Stimulated activated CD8-positive, alpha-beta memory T cell treated with anti-CD3 and anti-CD28 coated beads, Interleukin-7, amount 100 ng/mL, for 4 hours (primary cell): ENCODE data around the gene SUN2.
A peak's percentile ranks its signal among the peaks of the same experiment; 100 is the strongest.

ENCODE experiments used
- DNase-seq, 2 donors: peaks; one replicate each; pipeline ENCODE4 v3.0.0-alpha.2; 2020; ENCODE audit warnings: low read depth in 2 of 2

The SUN2 gene

DNA sequence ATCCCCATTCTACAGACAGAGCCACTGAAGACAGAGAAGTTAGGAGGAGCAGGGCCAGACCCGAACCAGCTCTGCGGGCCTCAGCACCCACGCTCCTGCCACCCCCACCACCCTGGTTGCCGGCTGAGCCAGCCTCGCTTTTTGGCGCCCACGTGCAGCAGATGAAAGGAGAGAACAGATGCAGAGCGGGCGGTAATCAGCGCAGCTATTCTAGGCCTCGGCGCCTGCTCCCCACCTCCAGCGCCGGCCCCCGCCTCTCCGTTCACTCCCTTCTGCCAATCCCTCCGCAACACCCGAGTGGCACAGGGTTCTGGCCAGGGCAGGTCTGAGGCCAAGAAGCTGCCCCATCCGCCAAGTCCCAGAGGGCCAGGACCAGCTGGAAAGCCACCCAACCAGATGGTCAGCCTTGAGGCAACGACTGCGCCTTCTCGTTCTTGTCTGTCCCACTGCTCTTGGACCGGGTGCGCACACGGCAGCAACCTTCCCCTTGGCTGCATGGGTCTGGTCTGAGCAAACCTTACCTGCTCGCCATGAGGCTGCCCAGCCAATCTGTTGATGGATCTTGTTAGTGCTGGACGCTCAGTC is 21.4 kb upstream of the SUN2 start:
- DNase-seq, result no peak

- no peak for DNase-seq
Measured at GRCh38 chr22:38776086-38776485, 20.3 kb upstream of the SUN2 start.

DNA sequence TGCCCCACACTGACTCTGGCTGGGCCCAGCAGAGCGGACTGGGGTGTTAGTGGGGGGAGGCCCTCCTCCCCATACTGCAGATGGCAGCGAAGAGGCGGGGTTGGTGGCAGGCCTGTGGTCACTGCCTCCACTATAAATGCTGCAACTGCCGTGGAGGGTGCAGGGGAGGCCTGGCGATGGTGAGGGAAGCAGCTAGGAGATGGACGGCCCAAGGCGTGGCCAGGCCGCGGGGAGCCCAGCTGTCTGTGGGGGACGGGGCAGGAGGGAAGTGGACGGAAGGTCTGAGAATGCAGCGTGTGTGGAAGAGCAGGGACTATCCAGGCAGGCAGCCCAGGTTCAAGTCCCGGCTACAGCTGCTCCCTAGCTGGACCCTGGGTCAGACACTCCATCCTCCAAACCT is 19.9 kb upstream of the SUN2 start:
- DNase-seq, result no peak

DNA sequence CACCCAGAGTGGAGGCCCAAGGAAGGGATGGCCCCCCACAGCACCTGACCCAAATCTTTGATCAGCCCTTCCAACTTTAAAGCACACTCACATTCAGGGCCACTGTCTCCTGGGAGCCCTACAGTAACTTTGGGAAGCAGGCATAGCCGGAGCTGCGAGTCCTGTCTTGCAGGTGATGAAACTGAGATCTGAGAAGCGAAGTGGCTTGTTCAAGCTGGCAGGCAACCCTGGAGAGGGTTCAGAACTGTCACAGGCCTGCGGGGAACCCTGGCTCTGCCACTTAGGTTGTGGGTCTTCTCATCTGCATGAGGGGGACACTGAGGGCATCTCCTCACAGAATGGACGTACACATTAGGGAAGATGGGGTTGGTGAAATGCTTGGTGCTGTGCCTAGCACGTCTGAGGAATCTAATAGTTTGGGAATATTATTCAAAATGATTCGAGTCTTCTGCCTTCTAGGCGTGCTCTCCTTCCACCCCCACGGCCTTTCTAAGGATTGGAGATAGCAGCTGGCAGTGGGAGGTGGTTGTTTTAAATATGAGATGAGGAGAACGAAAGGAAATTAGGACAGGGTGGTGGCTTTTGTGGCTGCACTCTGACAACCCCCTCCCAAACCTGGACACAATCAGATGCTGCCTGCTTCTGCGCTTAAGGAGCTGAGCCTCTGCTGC is 18.8 kb upstream of the SUN2 start:
- DNase-seq, result no peak

DNA sequence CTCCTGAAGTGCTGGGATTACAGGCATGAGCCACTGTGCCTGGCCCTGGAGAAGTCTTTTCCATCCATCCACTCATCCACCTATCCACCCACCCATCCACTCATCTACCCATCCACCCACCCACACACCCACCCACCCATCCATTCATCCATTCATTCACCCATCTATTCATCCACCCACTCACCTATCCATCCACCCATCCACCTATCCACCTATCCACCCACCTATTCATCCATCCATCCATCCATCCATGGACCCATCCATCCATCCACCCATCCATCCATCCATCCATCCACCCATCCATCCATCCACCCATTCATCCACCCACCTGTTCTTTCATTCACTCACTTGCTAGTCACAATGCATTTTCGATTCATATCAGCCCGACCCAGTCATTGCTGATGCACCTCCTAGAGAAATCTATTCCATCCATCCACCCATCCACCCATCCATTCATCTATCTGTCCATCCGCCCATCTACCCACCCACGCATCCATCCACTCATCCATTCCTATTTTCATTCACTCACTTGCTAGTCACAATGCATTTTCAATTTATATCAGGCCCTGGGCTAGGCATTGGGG is 17.7 kb upstream of the SUN2 start:
- DNase-seq, result no peak

DNA sequence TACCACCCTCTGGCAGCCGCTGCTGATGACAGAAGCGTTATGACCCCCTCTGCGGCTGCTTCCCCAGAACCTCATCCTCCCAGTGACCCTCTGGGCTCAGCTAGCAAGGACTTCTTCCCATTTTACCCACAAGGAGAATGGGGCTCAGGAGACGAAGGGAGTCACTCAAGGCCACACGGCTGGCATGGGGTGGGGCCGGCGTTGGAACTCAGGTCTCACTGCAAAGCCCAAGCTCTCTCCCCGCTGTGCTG is 16.8 kb upstream of the SUN2 start:
- DNase-seq, result no peak

GRCh38 chr22:38770257-38770949 is 14.6 kb upstream of the SUN2 start:
- DNase-seq, result no peak

GRCh38 chr22:38768036-38768435 is 12.2 kb upstream of the SUN2 start:
- no peak for DNase-seq

DNA sequence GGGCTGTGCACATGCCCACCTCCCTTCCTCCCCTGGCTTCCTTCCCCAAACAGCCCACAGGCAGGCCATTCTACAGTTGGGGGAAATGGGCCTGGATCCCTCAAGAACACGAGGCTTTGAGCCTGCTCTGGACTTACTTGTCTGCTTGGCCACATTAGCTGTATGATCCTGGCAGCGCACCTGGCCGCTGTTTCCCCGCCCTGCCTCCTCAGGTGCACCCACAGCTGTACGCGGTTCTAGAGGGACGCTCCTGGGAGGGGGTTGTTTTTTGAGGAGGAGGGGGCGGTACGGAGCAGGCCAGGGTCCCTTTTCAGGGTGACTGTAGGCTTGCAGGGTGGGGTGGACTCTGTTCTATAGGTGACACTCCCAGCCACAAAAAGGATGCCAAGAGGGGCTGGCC is 11.5 kb upstream of the SUN2 start:
- no peak for DNase-seq

- no peak for DNase-seq
Measured at GRCh38 chr22:38766076-38766777, 10.4 kb upstream of the SUN2 start.

- no peak for DNase-seq
Measured at GRCh38 chr22:38762551-38762983, 6.8 kb upstream of the SUN2 start.

GRCh38 chr22:38761202-38762162 is 5.7 kb upstream of the SUN2 start:
- no peak for DNase-seq

GRCh38 chr22:38760477-38761201 is 4.8 kb upstream of the SUN2 start:
- DNase-seq, result no peak

DNA sequence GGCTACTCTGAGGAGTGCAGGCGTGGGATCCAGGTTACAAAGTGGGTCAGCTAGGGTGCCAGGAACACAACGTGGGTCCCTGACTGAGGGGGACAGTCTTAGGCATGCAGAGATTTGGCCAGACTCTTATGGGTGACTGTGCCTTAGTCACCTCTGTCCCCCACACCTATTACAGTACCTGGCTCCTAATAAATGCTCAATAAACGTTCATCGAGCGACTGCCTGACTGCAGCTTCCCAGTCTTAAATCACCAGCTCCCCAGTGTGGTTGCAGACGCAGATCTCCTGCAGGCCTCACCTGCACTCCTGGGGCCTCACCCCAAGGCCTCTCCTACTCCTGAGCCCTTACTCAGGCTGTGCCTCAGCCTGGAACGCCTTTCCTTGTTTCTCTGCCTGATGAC is 3.2 kb upstream of the SUN2 start:
- no peak for DNase-seq

DNA sequence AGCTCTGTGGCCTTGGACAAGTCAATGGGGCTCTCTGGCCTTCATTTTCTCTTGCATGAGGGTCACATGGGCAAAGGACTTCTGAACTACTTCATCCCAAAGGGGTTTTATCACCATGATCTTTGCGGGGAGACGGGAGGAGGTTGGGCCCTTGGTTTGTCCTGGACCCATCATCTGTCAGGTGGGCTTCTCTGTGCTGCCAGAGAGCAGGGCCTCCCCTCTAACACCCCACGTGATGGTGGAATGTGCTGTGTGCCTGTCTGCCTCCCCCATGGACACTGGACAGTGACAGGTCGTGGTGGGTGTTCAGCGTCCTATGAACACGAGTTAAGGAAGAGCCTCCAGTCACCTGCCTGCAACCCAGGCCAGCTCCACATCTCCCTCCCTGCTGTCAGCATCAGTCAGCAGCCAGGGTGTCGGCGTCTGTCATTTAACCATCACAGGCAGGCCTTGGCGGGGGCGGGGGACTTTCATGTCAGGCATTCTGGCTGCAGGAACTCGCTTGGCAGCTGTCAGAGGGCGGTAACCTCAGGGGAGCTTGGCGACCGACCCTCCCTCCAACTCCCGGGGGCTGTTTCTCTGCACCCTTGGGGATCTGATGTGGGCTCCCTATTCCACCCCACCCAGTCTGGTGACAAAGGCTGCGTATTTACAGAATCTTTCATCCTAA is 2.6 kb upstream of the SUN2 start:
- DNase-seq, result peak; percentile 63 to 68

- no peak for DNase-seq
Measured at GRCh38 chr22:38757464-38757757, 1.6 kb upstream of the SUN2 start.

DNA sequence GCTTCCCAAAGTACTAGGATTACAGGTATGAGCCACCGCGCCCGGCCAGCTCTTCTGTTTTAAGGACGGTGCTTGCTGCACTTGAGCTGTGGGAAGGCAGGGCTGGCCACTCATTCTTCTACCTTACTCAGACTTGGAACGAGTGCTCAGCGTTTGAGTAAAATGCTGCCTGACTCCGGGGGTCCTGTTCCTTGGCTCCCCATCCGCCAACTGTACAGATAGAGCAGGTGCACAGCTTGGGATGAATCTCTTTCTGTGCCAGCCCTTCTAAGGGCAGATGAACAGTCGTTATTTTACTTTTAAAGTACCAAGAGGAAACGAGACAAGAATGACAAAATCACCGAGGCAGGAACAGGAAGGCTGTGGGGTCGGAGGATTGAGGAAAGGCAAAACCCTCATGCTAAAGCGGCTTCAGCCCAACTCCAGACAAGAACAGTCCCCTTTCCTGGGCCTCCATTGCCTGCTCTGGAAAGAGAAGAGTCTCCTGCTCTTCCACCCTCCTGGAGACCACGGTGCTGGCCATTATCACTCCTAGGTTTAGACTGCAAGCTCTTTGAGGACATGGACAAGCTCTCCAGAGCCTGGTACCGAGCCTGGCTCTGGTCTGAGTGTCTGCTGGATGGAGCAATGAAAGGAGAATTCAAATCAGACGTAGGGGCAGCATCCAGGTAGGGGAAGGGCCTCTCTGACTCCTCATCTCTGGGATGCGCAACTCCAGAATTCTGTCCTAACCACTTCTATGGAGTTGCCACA is 1.1 kb upstream of the SUN2 start:
- DNase-seq, result no peak

DNA sequence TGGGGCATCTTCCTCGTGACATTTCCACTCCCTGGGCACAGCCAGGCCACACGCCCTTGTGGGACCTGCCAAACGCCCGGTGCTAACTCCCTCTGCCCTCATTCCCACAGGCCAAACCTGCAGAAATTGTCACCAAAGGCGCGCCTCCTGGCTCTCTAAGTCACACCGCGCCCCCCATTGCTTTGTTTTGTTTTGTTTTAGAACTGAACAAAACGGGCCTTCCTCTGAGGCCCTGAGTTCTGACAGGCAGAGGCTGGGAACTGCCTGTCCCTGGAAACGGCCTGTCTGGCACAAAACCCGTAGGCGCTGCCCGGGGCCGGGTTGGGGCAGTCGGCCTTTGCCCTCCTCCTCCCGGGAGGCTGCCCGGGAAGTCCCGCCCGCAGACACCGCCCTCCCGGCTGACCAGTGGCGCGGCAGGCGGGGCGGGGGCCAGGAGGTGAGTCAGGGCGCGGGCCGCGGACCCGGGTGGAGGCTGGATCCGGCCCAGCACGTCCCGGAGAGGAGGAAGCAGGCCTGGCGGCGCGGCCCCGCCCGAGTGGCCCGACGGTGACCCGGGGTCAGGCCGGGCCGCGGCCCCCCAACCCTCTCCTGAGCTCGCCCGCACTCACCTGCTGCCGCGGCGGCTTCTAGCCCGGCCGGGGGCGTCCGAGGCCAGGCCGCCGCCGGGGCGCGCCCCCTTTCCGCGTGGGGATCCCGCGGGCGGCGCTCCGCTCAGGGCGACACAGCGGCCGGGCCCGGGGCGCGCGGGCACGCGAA is 465 bp downstream of the SUN2 start:
- peak in 1 of 2 donors; percentile 51 for DNase-seq

DNA sequence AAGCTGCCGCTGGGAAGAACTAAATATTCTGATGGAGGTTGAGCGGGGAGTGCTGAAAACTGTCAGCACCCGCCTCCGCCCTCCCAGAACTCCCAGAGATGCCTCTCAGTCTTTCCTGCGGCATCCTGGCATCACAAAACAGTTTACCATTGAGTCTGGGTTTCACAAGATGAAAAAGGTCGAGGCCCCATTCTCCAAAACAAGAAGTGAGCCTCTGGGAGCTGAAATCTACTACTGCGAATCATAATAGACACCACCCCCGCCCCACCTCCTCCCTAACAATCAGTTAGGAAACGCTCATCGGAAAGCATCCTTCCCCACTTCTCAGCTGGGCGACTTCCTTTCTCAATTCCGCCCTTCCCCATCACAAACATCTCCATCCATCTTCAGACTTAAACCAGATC is 1.0 kb downstream of the SUN2 start:
- peak in 1 of 2 donors; percentile 19 for DNase-seq
